ENCODE results near the gene PURA. TPM values are rescaled to one million over a fixed set of nuclear protein-coding genes. Genes with fewer than 3 reads are reported as not detected.

PURA gene
- total RNA-seq, 4 donors from 2014 or later: 12.5 to 31.8 (median 21.9) TPM

GRCh38 chr5:140140435-140140834 lies 26.5 kb downstream of the PURA start:
- Histone ChIP-seq H3K4me1 (peaks cover 44% of the 10 kb centered on the region), H3K4me3 (no peak overlapping the region), H3K27me3 (no peaks in the 10 kb centered on the region), H3K27ac (no peak overlapping the region), H3K36me3 (no peaks in the 10 kb centered on the region), H3K9me3 (no peaks in the 10 kb centered on the region)
- no peak for DNase-seq (ENCODE audit: low spot score in 2 of 2)
- WGBS: 71% methylated on average over 3 of the region's 3 CpGs
- TF ChIP-seq EP300 (IDR thresholded peaks at IDR 0.05) (no peak), POLR2AphosphoS5 (IDR thresholded peaks at IDR 0.05) (no peak), POLR2A (IDR thresholded peaks at IDR 0.05) (no peak)
- TF ChIP-seq, protein P1, sequence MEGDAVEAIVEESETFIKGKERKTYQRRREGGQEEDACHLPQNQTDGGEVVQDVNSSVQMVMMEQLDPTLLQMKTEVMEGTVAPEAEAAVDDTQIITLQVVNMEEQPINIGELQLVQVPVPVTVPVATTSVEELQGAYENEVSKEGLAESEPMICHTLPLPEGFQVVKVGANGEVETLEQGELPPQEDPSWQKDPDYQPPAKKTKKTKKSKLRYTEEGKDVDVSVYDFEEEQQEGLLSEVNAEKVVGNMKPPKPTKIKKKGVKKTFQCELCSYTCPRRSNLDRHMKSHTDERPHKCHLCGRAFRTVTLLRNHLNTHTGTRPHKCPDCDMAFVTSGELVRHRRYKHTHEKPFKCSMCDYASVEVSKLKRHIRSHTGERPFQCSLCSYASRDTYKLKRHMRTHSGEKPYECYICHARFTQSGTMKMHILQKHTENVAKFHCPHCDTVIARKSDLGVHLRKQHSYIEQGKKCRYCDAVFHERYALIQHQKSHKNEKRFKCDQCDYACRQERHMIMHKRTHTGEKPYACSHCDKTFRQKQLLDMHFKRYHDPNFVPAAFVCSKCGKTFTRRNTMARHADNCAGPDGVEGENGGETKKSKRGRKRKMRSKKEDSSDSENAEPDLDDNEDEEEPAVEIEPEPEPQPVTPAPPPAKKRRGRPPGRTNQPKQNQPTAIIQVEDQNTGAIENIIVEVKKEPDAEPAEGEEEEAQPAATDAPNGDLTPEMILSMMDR (IDR thresholded peaks at IDR 0.05): no peak

DNA sequence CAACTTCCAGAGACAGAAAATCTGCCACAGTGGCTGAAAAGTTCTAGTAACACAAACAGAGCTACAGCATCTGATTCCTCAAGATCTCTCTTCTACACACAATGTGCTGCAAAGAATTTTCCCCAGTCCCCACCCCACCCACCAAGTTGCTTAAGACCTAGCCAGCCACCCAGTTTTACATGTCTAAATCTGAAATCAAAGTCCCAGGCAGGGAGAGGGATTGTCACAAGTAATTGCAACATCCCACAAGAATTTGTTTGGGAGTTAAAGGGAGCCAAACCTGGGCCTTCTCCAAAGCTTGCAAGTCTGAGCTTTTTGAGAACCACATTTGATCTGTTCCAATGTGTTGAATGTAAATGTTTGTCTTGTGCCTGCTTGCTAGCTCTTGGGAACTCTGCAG lies 27.3 kb downstream of the PURA start:
- TF ChIP-seq, protein P1 (IDR thresholded peaks at IDR 0.05): no peak
- TF ChIP-seq POLR2AphosphoS5 (IDR thresholded peaks at IDR 0.05): no peak
- TF ChIP-seq POLR2A (IDR thresholded peaks at IDR 0.05): no peak
- no peak for TF ChIP-seq EP300 (IDR thresholded peaks at IDR 0.05)
- Histone ChIP-seq H3K27me3 (no peaks in the 10 kb centered on the region), H3K4me3 (no peak overlapping the region), H3K27ac (no peak overlapping the region), H3K9me3 (no peaks in the 10 kb centered on the region), H3K4me1 (peaks cover 52% of the 10 kb centered on the region), H3K36me3 (no peaks in the 10 kb centered on the region)
- no peak for DNase-seq (ENCODE audit: low spot score in 2 of 2)

GRCh38 chr5:140142246-140142645 lies 28.3 kb downstream of the PURA start:
- no peak for DNase-seq (ENCODE audit: low spot score in 2 of 2)
- Histone ChIP-seq H3K27me3 (no peaks in the 10 kb centered on the region), H3K27ac (no peak overlapping the region), H3K9me3 (no peaks in the 10 kb centered on the region), H3K4me1 (peaks cover 56% of the 10 kb centered on the region), H3K36me3 (no peaks in the 10 kb centered on the region), H3K4me3 (no peak overlapping the region)
- WGBS: 92% methylated on average over 4 of the region's 5 CpGs
- TF ChIP-seq, protein P1 (IDR thresholded peaks at IDR 0.05): no peak
- TF ChIP-seq POLR2AphosphoS5 (IDR thresholded peaks at IDR 0.05) (no peak), EP300 (IDR thresholded peaks at IDR 0.05) (no peak), POLR2A (IDR thresholded peaks at IDR 0.05) (no peak)

DNA sequence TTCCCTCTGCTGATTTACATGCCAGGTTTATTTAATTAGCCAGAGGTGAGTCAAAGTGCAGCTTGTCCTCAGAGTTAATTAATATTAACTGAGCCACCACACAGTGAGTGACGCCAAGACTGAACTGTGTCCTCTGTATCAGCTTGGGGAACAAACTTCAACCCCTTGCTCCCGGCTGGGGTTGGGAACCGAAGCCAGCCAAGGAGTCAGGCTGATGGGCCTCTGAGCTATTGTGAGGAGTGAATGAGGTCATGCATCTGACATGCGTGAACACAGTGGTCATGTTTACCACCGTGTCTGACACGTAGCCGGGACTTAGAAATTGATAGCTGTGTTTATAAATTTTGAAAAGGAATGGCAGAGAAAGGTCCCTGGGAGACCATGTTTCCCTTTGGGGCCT lies 28.9 kb downstream of the PURA start:
- H3K27me3 ChIP-seq: no peaks in the 10 kb centered on the region
- no peak overlapping the region for H3K27ac ChIP-seq
- DNase-seq (ENCODE audit: low spot score in 2 of 2): no peak
- H3K36me3 ChIP-seq: no peaks in the 10 kb centered on the region
- no peaks in the 10 kb centered on the region for H3K9me3 ChIP-seq
- TF ChIP-seq, protein P1 (IDR thresholded peaks at IDR 0.05): no peak
- TF ChIP-seq POLR2A (IDR thresholded peaks at IDR 0.05): no peak
- TF ChIP-seq POLR2AphosphoS5 (IDR thresholded peaks at IDR 0.05): no peak
- no peak for TF ChIP-seq EP300 (IDR thresholded peaks at IDR 0.05)
- H3K4me3 ChIP-seq: no peak overlapping the region
- H3K4me1 ChIP-seq: peaks cover 56% of the 10 kb centered on the region
- 95% methylated on average over 7 of the region's 7 CpGs for WGBS

- Histone ChIP-seq H3K9me3 (no peaks in the 10 kb centered on the region), H3K27me3 (no peaks in the 10 kb centered on the region), H3K4me3 (no peak overlapping the region), H3K4me1 (peaks cover 56% of the 10 kb centered on the region), H3K36me3 (no peaks in the 10 kb centered on the region), H3K27ac (no peak overlapping the region)
- no peak for TF ChIP-seq POLR2A (IDR thresholded peaks at IDR 0.05)
- TF ChIP-seq POLR2AphosphoS5 (IDR thresholded peaks at IDR 0.05): no peak
- TF ChIP-seq EP300 (IDR thresholded peaks at IDR 0.05): no peak
- DNase-seq (ENCODE audit: low spot score in 2 of 2): no peak
- WGBS: 84% methylated on average over 3 of the region's 3 CpGs
Measured at GRCh38 chr5:140143521-140144258, 29.8 kb downstream of the PURA start.

Measured in suprapubic skin (tissue), 4 donors.